ENCODE measurements around the gene RAVER2. TPM values are rescaled to one million over a fixed set of nuclear protein-coding genes. Genes with fewer than 3 reads are reported as not detected.

RAVER2 gene
- total RNA-seq, 1 experiment from 2014 or later: 20.3 TPM

DNA sequence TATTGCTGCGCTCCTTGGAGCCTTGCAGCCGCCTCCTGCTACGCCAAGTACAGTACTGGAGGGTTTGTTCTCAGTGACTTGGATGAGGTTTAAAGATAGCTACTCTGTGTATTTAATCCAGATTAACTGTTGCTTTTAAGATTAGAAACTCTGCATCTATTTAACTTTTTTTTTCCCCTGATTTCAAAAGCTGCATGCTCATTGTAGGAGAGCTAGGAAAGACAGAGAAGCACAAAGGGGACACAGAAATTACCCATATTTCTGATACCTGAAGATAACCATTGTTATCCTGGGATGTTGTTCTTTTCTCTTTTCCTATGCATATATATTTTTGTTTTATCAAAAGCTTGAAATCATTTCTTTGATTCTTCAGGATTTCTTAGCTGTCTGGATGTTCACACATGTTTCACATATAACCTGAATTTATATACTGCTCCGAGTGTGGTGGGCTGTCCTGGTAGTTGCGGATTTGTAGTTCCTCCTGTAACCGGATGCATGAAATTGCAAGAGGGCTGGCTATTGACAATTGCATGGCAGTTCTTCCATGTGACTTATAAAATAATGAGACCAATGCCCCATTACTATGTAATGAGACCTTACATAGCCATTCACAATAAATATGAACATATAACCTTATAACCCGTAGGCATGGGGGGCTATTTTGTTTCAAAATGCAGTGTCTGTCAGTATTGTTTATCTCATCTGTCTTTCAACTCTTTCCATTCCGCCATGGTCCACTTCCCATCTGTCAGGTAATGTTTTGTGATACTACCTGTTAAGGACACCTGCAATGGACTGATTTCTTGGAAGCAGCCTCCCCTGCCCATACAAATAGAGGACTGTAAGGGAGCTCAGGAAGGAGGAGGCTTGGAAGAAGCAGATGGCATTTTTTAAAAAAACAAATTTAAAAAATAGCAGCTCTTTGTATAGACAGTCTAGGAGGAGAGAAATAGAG is 1.4 kb downstream of the RAVER2 start:
- CTCF ChIA-PET: no interaction called here
- peak overlapping the region; percentile 30; the same call in 1 of the 2 replicates for H3K27ac Mint-ChIP-seq
- peak overlapping the region; percentile 74 for H3K4me3 Mint-ChIP-seq
- DNase-seq (ENCODE audit: low spot score) (no peak), ATAC-seq (no peak)
- peaks cover 34% of the 10 kb centered on the region for H3K4me1 Mint-ChIP-seq
- TF ChIP-seq, protein P1, sequence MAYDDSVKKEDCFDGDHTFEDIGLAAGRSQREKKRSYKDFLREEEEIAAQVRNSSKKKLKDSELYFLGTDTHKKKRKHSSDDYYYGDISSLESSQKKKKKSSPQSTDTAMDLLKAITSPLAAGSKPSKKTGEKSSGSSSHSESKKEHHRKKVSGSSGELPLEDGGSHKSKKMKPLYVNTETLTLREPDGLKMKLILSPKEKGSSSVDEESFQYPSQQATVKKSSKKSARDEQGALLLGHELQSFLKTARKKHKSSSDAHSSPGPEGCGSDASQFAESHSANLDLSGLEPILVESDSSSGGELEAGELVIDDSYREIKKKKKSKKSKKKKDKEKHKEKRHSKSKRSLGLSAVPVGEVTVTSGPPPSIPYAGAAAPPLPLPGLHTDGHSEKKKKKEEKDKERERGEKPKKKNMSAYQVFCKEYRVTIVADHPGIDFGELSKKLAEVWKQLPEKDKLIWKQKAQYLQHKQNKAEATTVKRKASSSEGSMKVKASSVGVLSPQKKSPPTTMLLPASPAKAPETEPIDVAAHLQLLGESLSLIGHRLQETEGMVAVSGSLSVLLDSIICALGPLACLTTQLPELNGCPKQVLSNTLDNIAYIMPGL (CRISPR knock-in tag; IDR thresholded peaks at IDR 0.05): no peak
- TF ChIP-seq ATF1 (CRISPR knock-in tag; IDR thresholded peaks at IDR 0.05) (no peak), TEAD1 (CRISPR knock-in tag; IDR thresholded peaks at IDR 0.05) (no peak), SP1 (CRISPR knock-in tag; conservative IDR thresholded peaks at IDR 0.05) (no peak), ZNF219 (CRISPR knock-in tag; IDR thresholded peaks at IDR 0.05; ENCODE audit: borderline replicate concordance) (no peak), ETV6 (CRISPR knock-in tag; IDR thresholded peaks at IDR 0.05) (no peak), TP53 (CRISPR knock-in tag; IDR thresholded peaks at IDR 0.05) (no peak), FOXP1 (CRISPR knock-in tag; IDR thresholded peaks at IDR 0.05; ENCODE audit: borderline replicate concordance) (no peak), ZNF423 (CRISPR knock-in tag; IDR thresholded peaks at IDR 0.05) (no peak), TCF7 (CRISPR knock-in tag; IDR thresholded peaks at IDR 0.05; ENCODE audit: low read depth) (no peak), FOXK1 (CRISPR knock-in tag; IDR thresholded peaks at IDR 0.05) (no peak), ZNF317 (CRISPR knock-in tag; IDR thresholded peaks at IDR 0.05; ENCODE audit: borderline replicate concordance, low read depth) (no peak)
- TF ChIP-seq, protein P2, sequence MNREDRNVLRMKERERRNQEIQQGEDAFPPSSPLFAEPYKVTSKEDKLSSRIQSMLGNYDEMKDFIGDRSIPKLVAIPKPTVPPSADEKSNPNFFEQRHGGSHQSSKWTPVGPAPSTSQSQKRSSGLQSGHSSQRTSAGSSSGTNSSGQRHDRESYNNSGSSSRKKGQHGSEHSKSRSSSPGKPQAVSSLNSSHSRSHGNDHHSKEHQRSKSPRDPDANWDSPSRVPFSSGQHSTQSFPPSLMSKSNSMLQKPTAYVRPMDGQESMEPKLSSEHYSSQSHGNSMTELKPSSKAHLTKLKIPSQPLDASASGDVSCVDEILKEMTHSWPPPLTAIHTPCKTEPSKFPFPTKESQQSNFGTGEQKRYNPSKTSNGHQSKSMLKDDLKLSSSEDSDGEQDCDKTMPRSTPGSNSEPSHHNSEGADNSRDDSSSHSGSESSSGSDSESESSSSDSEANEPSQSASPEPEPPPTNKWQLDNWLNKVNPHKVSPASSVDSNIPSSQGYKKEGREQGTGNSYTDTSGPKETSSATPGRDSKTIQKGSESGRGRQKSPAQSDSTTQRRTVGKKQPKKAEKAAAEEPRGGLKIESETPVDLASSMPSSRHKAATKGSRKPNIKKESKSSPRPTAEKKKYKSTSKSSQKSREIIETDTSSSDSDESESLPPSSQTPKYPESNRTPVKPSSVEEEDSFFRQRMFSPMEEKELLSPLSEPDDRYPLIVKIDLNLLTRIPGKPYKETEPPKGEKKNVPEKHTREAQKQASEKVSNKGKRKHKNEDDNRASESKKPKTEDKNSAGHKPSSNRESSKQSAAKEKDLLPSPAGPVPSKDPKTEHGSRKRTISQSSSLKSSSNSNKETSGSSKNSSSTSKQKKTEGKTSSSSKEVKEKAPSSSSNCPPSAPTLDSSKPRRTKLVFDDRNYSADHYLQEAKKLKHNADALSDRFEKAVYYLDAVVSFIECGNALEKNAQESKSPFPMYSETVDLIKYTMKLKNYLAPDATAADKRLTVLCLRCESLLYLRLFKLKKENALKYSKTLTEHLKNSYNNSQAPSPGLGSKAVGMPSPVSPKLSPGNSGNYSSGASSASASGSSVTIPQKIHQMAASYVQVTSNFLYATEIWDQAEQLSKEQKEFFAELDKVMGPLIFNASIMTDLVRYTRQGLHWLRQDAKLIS (CRISPR knock-in tag; IDR thresholded peaks at IDR 0.05; ENCODE audit: borderline replicate concordance): no peak
- TF ChIP-seq, protein P3, sequence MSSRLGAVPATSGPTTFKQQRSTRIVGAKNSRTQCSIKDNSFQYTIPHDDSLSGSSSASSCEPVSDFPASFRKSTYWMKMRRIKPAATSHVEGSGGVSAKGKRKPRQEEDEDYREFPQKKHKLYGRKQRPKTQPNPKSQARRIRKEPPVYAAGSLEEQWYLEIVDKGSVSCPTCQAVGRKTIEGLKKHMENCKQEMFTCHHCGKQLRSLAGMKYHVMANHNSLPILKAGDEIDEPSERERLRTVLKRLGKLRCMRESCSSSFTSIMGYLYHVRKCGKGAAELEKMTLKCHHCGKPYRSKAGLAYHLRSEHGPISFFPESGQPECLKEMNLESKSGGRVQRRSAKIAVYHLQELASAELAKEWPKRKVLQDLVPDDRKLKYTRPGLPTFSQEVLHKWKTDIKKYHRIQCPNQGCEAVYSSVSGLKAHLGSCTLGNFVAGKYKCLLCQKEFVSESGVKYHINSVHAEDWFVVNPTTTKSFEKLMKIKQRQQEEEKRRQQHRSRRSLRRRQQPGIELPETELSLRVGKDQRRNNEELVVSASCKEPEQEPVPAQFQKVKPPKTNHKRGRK (CRISPR knock-in tag; IDR thresholded peaks at IDR 0.05; ENCODE audit: borderline replicate concordance): no peak
- TF ChIP-seq, protein P4, sequence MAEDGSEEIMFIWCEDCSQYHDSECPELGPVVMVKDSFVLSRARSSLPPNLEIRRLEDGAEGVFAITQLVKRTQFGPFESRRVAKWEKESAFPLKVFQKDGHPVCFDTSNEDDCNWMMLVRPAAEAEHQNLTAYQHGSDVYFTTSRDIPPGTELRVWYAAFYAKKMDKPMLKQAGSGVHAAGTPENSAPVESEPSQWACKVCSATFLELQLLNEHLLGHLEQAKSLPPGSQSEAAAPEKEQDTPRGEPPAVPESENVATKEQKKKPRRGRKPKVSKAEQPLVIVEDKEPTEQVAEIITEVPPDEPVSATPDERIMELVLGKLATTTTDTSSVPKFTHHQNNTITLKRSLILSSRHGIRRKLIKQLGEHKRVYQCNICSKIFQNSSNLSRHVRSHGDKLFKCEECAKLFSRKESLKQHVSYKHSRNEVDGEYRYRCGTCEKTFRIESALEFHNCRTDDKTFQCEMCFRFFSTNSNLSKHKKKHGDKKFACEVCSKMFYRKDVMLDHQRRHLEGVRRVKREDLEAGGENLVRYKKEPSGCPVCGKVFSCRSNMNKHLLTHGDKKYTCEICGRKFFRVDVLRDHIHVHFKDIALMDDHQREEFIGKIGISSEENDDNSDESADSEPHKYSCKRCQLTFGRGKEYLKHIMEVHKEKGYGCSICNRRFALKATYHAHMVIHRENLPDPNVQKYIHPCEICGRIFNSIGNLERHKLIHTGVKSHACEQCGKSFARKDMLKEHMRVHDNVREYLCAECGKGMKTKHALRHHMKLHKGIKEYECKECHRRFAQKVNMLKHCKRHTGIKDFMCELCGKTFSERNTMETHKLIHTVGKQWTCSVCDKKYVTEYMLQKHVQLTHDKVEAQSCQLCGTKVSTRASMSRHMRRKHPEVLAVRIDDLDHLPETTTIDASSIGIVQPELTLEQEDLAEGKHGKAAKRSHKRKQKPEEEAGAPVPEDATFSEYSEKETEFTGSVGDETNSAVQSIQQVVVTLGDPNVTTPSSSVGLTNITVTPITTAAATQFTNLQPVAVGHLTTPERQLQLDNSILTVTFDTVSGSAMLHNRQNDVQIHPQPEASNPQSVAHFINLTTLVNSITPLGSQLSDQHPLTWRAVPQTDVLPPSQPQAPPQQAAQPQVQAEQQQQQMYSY (CRISPR knock-in tag; IDR thresholded peaks at IDR 0.05): no peak
- TF ChIP-seq, protein P5, sequence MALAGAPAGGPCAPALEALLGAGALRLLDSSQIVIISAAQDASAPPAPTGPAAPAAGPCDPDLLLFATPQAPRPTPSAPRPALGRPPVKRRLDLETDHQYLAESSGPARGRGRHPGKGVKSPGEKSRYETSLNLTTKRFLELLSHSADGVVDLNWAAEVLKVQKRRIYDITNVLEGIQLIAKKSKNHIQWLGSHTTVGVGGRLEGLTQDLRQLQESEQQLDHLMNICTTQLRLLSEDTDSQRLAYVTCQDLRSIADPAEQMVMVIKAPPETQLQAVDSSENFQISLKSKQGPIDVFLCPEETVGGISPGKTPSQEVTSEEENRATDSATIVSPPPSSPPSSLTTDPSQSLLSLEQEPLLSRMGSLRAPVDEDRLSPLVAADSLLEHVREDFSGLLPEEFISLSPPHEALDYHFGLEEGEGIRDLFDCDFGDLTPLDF (CRISPR knock-in tag; IDR thresholded peaks at IDR 0.05): no peak
- TF ChIP-seq, protein P6, sequence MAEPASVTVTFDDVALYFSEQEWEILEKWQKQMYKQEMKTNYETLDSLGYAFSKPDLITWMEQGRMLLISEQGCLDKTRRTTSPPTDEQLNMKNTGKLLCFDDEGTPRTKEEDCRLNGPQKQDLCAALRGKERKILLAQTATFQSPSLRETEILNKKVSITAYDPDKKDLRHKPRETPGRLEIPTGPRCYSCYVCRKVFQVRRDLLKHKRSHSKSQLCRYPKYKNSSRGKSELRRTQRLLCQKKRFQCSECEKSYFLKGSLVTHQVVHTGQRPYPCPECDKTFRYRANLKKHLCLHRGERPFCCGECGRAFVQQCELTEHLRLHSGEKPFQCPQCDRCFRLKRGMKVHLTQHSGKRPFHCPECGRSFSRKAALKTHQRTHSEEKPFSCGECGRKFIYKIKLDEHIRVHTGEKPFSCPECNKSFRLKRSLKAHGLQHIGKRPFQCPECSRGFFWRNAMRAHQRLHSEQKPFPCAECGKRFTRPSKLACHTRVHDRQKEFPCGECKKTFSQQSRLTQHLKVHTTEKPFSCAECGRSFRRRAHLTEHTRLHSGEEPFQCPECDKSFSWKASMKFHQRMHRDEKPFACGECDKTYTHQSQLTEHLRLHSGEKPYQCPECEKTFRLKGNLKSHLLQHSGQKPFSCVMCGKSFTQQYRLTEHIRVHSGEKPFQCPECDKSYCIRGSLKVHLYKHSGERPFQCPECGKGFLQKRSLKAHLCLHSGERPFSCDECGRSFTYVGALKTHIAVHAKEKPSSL (CRISPR knock-in tag; conservative IDR thresholded peaks at IDR 0.05): no peak
- no peaks in the 10 kb centered on the region for H3K9me3 Mint-ChIP-seq
- peaks cover 2% of the 10 kb centered on the region; the same call in 1 of the 2 replicates for H3K27me3 Mint-ChIP-seq (ENCODE audit: low read depth)
- no peaks in the 10 kb centered on the region for H3K36me3 Mint-ChIP-seq
- POLR2A ChIA-PET: no interaction called here
